ENCODE measurements around the gene TRPM3. TPM values are rescaled to one million over a fixed set of nuclear protein-coding genes. Genes with fewer than 3 reads are reported as not detected.

The TRPM3 gene
- total and polyA plus RNA-seq, 2 of the 8 experiments (the other 6 are each of a cell fraction or from before 2014, with no cell fraction given) = 2.4 to 10.9 TPM

DNA sequence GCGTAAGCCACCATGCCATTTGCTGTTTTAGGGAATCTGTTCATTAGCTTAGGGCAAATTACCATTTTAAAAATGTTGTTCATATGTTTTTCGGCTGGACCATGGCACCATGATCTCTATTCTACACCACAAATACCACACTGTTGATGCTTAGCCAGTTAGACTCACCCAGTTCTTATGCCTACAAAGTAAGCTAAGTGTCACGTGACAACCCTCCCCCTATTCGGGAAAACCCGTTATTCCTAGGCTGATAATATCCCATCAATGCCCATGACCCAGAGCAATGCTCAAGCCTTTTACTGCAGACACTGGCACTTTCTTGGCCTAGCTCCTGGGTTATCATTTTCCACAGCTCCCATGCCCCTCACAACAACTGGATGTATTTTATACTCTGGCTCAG lies 426.7 kb downstream of the TRPM3 start:
- H3K14ac ChIP-seq (ENCODE audit: insufficient read length) = no peak overlapping the region
- no peaks in the 10 kb centered on the region for H4K20me1 ChIP-seq (replicated peaks in 1 of 2; ENCODE audit: control insufficient read depth in 1 of 2, insufficient read depth in 2 of 2, low read length in 2 of 2)
- 97% methylated on average over 5 of the region's 5 CpGs; no CpG with 5 or more reads in 1 of the 2 experiments for WGBS, 2 experiments (ENCODE audit: extremely low coverage in 1 of 2, insufficient coverage in 1 of 2, insufficient read length in 1 of 2, insufficient replicate concordance in 2 of 2, low coverage in 1 of 2, low lambda C conversion rate in 2 of 2, missing lambda C conversion rate in 1 of 2)
- no peak overlapping the region for H2AFZ ChIP-seq (ENCODE audit: low read length)
- H3K4ac ChIP-seq (replicated peaks; ENCODE audit: insufficient read length, low read depth, low read length) = no peak overlapping the region
- no peak overlapping the region for H3K18ac ChIP-seq (ENCODE audit: extremely low read depth, low read length)
- H4K5ac ChIP-seq (ENCODE audit: insufficient read length, low read depth, low read length) = no peak overlapping the region
- no peak overlapping the region for H2BK12ac ChIP-seq (ENCODE audit: low read depth, low read length)
- H3K4me3 ChIP-seq (ENCODE audit: extremely low read depth in 1 of 4, insufficient read depth in 2 of 4, low read depth in 3 of 4, low read length in 4 of 4) = no peak overlapping the region
- no peak overlapping the region for H2BK120ac ChIP-seq (replicated peaks; ENCODE audit: low read depth, low read length)
- no peaks in the 10 kb centered on the region for H3K79me2 ChIP-seq (ENCODE audit: control insufficient read depth in 1 of 2, insufficient read depth in 2 of 2, low read length in 2 of 2)
- POLR2A ChIA-PET (ENCODE audit: partially characterized antibody) = no interaction called here
- CTCF ChIA-PET (ENCODE audit: partially characterized antibody) = interaction anchor here (1.0 kb wide), 1 partner anchor 55 kb away, joined by 3 read pairs; no protein-coding TSS in a partner anchor
- DNase-seq (ENCODE audit: low read depth in 1 of 2, low spot score in 2 of 2) (no peak), FAIRE-seq (no peak)
- no peak overlapping the region for H2BK15ac ChIP-seq (ENCODE audit: low read length)
- no peak for TF ChIP-seq GTF2F1 (IDR thresholded peaks at IDR 0.05; ENCODE audit: borderline replicate concordance, low read depth, low read length)
- TF ChIP-seq TCF12 (IDR thresholded peaks at IDR 0.05; ENCODE audit: low read depth, low read length) = no peak
- TF ChIP-seq POLR2AphosphoS5 (IDR thresholded peaks at IDR 0.05; ENCODE audit: low read depth, low read length) = no peak
- TF ChIP-seq RAD21 (IDR thresholded peaks at IDR 0.05 in 1 of 2, conservative IDR thresholded peaks at IDR 0.05 in 1 of 2; ENCODE audit: low read depth in 2 of 2, low read length in 2 of 2) = no peak
- TF ChIP-seq EP300 (IDR thresholded peaks at IDR 0.05; ENCODE audit: borderline replicate concordance in 1 of 2, low read depth in 2 of 2, low read length in 2 of 2) = no peak
- no peak for TF ChIP-seq CEBPB (IDR thresholded peaks at IDR 0.05; ENCODE audit: low read depth, low read length)
- TF ChIP-seq POU5F1 (IDR thresholded peaks at IDR 0.05; ENCODE audit: low read depth, low read length) = no peak
- TF ChIP-seq TBP (IDR thresholded peaks at IDR 0.05; ENCODE audit: low read depth, low read length) = no peak
- TF ChIP-seq SP4 (IDR thresholded peaks at IDR 0.05; ENCODE audit: low read length) = no peak
- TF ChIP-seq CTBP2 (IDR thresholded peaks at IDR 0.05; ENCODE audit: borderline replicate concordance, insufficient read depth, insufficient read length, low read length) = no peak
- no peak for TF ChIP-seq SRF (IDR thresholded peaks at IDR 0.05; ENCODE audit: low read depth, low read length)
- TF ChIP-seq HDAC2 (IDR thresholded peaks at IDR 0.05; ENCODE audit: borderline replicate concordance in 1 of 2, low read depth in 2 of 2, low read length in 2 of 2) = no peak
- H3K9ac ChIP-seq (replicated peaks in 1 of 4; ENCODE audit: extremely low read depth in 1 of 4, low read depth in 3 of 4, low read length in 3 of 4) = no peak overlapping the region
- H3K27ac ChIP-seq (ENCODE audit: low read depth, low read length) = no peak overlapping the region
- no peak overlapping the region for H4K8ac ChIP-seq (ENCODE audit: extremely low read depth, insufficient read depth, low read length)
- no peaks in the 10 kb centered on the region for H3K9me3 ChIP-seq (ENCODE audit: insufficient read depth in 2 of 2, low read depth in 1 of 2, low read length in 1 of 2)
- H4K91ac ChIP-seq (replicated peaks; ENCODE audit: insufficient read length, low read length) = no peak overlapping the region
- H2BK20ac ChIP-seq (ENCODE audit: low read length) = no peak overlapping the region
- no peaks in the 10 kb centered on the region for H3K27me3 ChIP-seq (replicated peaks in 1 of 4; ENCODE audit: control insufficient read depth in 3 of 4, extremely low read depth in 1 of 4, insufficient read depth in 3 of 4, low read length in 3 of 4)
- H2AK5ac ChIP-seq (ENCODE audit: low read depth, low read length) = no peak overlapping the region
- H2BK5ac ChIP-seq (ENCODE audit: low read depth, low read length) = no peak overlapping the region
- H3K23ac ChIP-seq (ENCODE audit: insufficient read length) = no peak overlapping the region
- no peaks in the 10 kb centered on the region for H3K79me1 ChIP-seq (ENCODE audit: low read depth, low read length)
- H3K23me2 ChIP-seq (ENCODE audit: low read depth, low read length) = no peaks in the 10 kb centered on the region
- no peak overlapping the region for H3K4me2 ChIP-seq (ENCODE audit: insufficient read depth in 1 of 2, low read depth in 2 of 2, low read length in 2 of 2)
- H3K4me1 ChIP-seq (replicated peaks in 1 of 4; ENCODE audit: control insufficient read depth in 3 of 4, insufficient read depth in 4 of 4, low read length in 3 of 4) = peaks cover 0 to 4% (median 0%) of the 10 kb centered on the region in 4 experiments; a peak in 1 of 7 replicates
- H3K56ac ChIP-seq (replicated peaks; ENCODE audit: insufficient read length, low read depth, low read length) = no peak overlapping the region
- H3K36me3 ChIP-seq (ENCODE audit: control insufficient read depth in 2 of 4, insufficient read depth in 4 of 4, low read length in 3 of 4) = no peaks in the 10 kb centered on the region

Data from H1 (cell line).